H7 (cell line): ENCODE results near the gene BZW2. TPM values are rescaled to one million over a fixed set of nuclear protein-coding genes. Genes with fewer than 3 reads are reported as not detected.

Experiments used
- DNase-seq: peaks from one replicate; pipeline ENCODE4 v3.0.0; 2012
- H3K27me3 ChIP-seq: 2 replicates; pipeline ENCODE4 v1.6.0; 2011; ENCODE audit warnings: mild to moderate bottlenecking, low read length; ENCODE audit not compliant: control insufficient read depth, insufficient read depth
- H3K36me3 ChIP-seq: replicated peaks from 2 replicates; pipeline ENCODE4 v1.5.1; 2011; ENCODE audit warnings: low read length; ENCODE audit not compliant: control insufficient read depth, insufficient read depth
- H3K4me3 ChIP-seq: 2 replicates; pipeline ENCODE4 v1.5.1; 2011; ENCODE audit warnings: low read depth, mild to moderate bottlenecking, control low read depth, low read length, moderate library complexity; ENCODE audit not compliant: insufficient read depth
- total RNA-seq: library from RNA; depleted of rRNA; stranded (reverse); fragments of >200 nt; shearing (Covaris generic); gene quantifications from 2 replicates; pipeline ENCODE4 v1.2.3, GENCODE V29; 2014; rRNA removed

Gene BZW2
- total RNA-seq, 1 experiment from 2014 or later: 99.0 TPM

DNA sequence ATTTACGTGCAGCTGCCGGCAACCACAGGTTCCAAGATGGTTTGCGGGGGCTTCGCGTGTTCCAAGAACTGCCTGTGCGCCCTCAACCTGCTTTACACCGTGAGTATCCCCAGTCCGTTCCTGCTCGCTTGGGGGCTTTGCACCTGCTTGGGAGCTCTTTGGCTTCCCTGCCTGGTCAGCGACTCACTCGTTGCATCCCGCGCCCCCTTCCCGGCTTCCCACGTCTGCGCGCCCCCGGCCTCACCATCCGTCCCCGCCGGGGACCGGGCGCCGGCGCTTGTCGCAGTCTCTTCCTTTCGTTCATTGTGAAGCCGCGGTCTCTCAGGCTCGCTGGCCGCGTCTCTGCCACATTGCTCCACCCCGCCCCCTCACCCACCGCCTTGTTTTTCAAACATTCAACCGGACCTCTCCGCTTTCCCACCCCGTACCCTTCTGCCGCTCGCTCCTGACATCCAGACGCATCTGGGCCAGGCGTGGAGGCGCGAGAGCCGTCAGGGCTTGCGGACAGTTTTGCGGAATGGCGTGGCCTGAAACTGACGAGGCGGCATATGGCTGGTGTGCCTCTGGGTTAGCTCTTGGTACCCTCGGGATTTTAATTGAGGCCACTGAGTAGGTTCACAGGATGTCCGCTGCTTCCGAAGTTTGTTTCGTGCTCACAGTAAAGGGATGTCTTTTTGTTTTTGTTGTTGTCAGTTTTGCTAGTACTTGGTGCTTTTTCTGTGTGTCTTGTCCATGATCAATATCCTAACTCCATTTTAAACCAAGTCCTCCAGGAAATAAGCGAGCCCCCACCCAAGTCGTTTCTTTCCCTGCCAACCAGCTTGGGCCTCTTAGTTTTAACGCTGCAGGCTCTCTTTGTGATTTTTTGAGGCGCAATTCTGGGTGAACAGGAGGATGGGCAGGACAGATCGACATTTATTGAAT lies 108.2 kb downstream of the BZW2 start:
- DNase-seq: peak; percentile 72
- Histone ChIP-seq H3K27me3 (no peaks in the 10 kb centered on the region; the same call in 1 of the 2 replicates), H3K36me3 (no peaks in the 10 kb centered on the region), H3K4me3 (peak overlapping the region; percentile 95)

DNA sequence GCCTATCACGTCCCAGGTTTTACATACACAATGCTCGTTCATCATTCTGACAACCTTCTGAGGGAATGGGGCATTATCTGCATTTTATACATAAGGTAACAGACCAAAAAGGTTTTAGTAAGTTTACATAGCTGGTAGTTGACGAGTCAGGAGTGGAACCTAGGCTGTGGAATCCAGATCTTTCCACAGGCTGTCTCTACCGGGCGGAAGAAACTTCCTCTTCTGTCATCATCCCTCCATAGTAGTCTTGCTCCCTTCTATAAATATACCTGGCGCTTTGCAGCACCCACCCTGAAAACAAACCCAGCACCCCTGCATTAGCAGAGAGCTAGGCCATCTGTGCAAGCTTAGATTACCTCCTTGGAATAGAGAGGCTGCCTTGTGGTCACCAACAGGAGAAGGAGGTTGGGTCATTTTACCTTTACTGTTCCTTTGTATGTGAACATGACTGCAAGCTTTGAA lies 108.9 kb downstream of the BZW2 start:
- no peak for DNase-seq
- H3K4me3 ChIP-seq: peak overlapping the region; percentile 95
- no peaks in the 10 kb centered on the region; the same call in 1 of the 2 replicates for H3K27me3 ChIP-seq
- no peaks in the 10 kb centered on the region for H3K36me3 ChIP-seq

DNA sequence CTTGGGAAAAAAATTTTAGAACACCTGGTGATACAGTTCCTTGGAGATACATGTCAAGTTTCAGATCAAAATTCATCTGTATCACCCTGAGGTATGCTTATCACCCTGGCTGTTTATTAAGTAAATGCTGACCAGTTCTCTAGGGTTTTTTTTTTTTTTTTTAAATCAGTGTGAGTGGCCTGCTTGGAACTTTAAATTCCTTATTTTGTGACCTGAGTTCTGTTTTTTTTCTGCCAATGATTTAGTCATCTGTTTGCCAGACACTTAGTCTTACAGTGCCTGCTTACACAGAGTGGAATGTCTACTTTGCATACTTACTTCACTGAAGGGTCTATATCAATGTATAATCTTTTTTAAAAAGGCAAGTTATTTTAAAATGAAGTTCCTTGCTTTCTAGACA lies 109.4 kb downstream of the BZW2 start:
- DNase-seq: no peak
- H3K27me3 ChIP-seq: no peaks in the 10 kb centered on the region; the same call in 1 of the 2 replicates
- H3K4me3 ChIP-seq: no peak overlapping the region
- H3K36me3 ChIP-seq: no peaks in the 10 kb centered on the region

Other genes with a start within 250 kb of the BZW2 start
- 0.30 and 0.45 TPM in 2 replicates for gene CRPPA, start 224.6 kb upstream of the BZW2 start, total RNA-seq
- not detected in 2 replicates for gene SOSTDC1, start 180.4 kb upstream of the BZW2 start, total RNA-seq
- gene LRRC72, start 119.4 kb upstream of the BZW2 start, total RNA-seq: not detected in 2 replicates
- gene ANKMY2, start 427 bp upstream of the BZW2 start, total RNA-seq: 13.6 and 16.8 TPM in 2 replicates
- gene TSPAN13, start 107.6 kb downstream of the BZW2 start, total RNA-seq: 17.7 and 23.1 TPM in 2 replicates
- not detected in 2 replicates for gene AGR2, start 158.8 kb downstream of the BZW2 start, total RNA-seq
- gene AGR3, start 235.8 kb downstream of the BZW2 start, total RNA-seq: not detected in 2 replicates